Subcutaneous abdominal adipose tissue (tissue), 5 donors: ENCODE results near the gene B4GALT2.

Experiments used
- H3K27ac ChIP-seq: one replicate; pipeline ENCODE4 v1.7.0; 2013; ENCODE audit warnings: low read depth, mild to moderate bottlenecking, inconsistent platforms, low read length, moderate library complexity
- H3K27me3 ChIP-seq, 5 donors: one replicate each; pipeline ENCODE4 v1.7.0; 2013; ENCODE audit warnings: low read length in 5 of 5, inconsistent platforms in 1 of 5; ENCODE audit not compliant: control insufficient read depth in 5 of 5, insufficient read depth in 4 of 5
- H3K36me3 ChIP-seq, 5 donors: one replicate each; pipeline ENCODE4 v1.7.0; 2013; ENCODE audit warnings: low read length in 5 of 5; ENCODE audit not compliant: control insufficient read depth in 5 of 5, insufficient read depth in 5 of 5
- H3K4me1 ChIP-seq, 5 donors: one replicate each; pipeline ENCODE4 v1.7.0; 2013; ENCODE audit warnings: low read length in 5 of 5, mild to moderate bottlenecking in 3 of 5, moderate library complexity in 1 of 5; ENCODE audit not compliant: control insufficient read depth in 5 of 5, insufficient read depth in 5 of 5
- H3K4me3 ChIP-seq, 5 donors: one replicate each; pipeline ENCODE4 v1.7.0; 2013; ENCODE audit warnings: low read length in 5 of 5, low read depth in 1 of 5
- H3K9ac ChIP-seq, 5 donors: one replicate each; pipeline ENCODE4 v1.7.0; 2013; ENCODE audit warnings: low read length in 5 of 5, mild to moderate bottlenecking in 4 of 5, moderate library complexity in 3 of 5
- H3K9me3 ChIP-seq, 5 donors: one replicate each; pipeline ENCODE4 v1.7.0; 2013; ENCODE audit warnings: low read length in 5 of 5; ENCODE audit not compliant: control insufficient read depth in 5 of 5
- donor health status: healthy.
- donor health status: healthy.
- donor health status: healthy.
- donor health status: healthy.
- donor health status: healthy.

The B4GALT2 gene

GRCh38 chr1:44000122-44000665 is 21.2 kb downstream of the B4GALT2 start:
- no peak overlapping the region for H3K9ac ChIP-seq
- H3K4me3 ChIP-seq, result no peak overlapping the region
- H3K9me3 ChIP-seq, result no peaks in the 10 kb centered on the region
- H3K27me3 ChIP-seq, result no peaks in the 10 kb centered on the region
- H3K4me1 ChIP-seq, result peaks cover 0 to 11% (median 6%) of the 10 kb centered on the region in 5 donors
- H3K36me3 ChIP-seq, result no peaks in the 10 kb centered on the region
- no peak overlapping the region for H3K27ac ChIP-seq

- no peaks in the 10 kb centered on the region for H3K9me3 ChIP-seq
- H3K27me3 ChIP-seq, result no peaks in the 10 kb centered on the region
- no peak overlapping the region for H3K27ac ChIP-seq
- H3K9ac ChIP-seq, result no peak overlapping the region
- H3K36me3 ChIP-seq, result no peaks in the 10 kb centered on the region
- no peak overlapping the region for H3K4me3 ChIP-seq
- H3K4me1 ChIP-seq, result peaks cover 0 to 3% (median 2%) of the 10 kb centered on the region in 5 donors
Measured at GRCh38 chr1:44002165-44002564, 23.2 kb downstream of the B4GALT2 start.

GRCh38 chr1:44002606-44003157 is 23.7 kb downstream of the B4GALT2 start:
- no peaks in the 10 kb centered on the region for H3K36me3 ChIP-seq
- no peaks in the 10 kb centered on the region for H3K9me3 ChIP-seq
- H3K4me3 ChIP-seq, result no peak overlapping the region
- no peak overlapping the region for H3K9ac ChIP-seq
- peaks cover 0 to 3% (median 2%) of the 10 kb centered on the region in 5 donors for H3K4me1 ChIP-seq
- no peak overlapping the region for H3K27ac ChIP-seq
- H3K27me3 ChIP-seq, result no peaks in the 10 kb centered on the region

- Histone ChIP-seq H3K27me3 (no peaks in the 10 kb centered on the region), H3K9me3 (no peaks in the 10 kb centered on the region), H3K9ac (no peak overlapping the region), H3K4me3 (no peak overlapping the region), H3K36me3 (no peaks in the 10 kb centered on the region), H3K27ac (no peak overlapping the region), H3K4me1 (peaks cover 0 to 3% (median 2%) of the 10 kb centered on the region in 5 donors)
Measured at GRCh38 chr1:44008259-44008658, 29.2 kb downstream of the B4GALT2 start.

GRCh38 chr1:44010935-44011471 is 32.0 kb downstream of the B4GALT2 start:
- peaks cover 0 to under 1% (median 0%) of the 10 kb centered on the region in 5 donors for H3K4me1 ChIP-seq
- H3K9me3 ChIP-seq, result no peaks in the 10 kb centered on the region
- no peak overlapping the region for H3K4me3 ChIP-seq
- H3K9ac ChIP-seq, result no peak overlapping the region
- H3K27ac ChIP-seq, result no peak overlapping the region
- H3K27me3 ChIP-seq, result peaks cover 0 to 7% (median 0%) of the 10 kb centered on the region in 5 donors
- no peaks in the 10 kb centered on the region for H3K36me3 ChIP-seq

GRCh38 chr1:44012404-44012803 is 33.4 kb downstream of the B4GALT2 start:
- H3K9me3 ChIP-seq, result no peaks in the 10 kb centered on the region
- no peaks in the 10 kb centered on the region for H3K4me1 ChIP-seq
- H3K36me3 ChIP-seq, result no peaks in the 10 kb centered on the region
- H3K4me3 ChIP-seq, result no peak overlapping the region
- peaks cover 0 to 10% (median 4%) of the 10 kb centered on the region in 5 donors for H3K27me3 ChIP-seq
- no peak overlapping the region for H3K27ac ChIP-seq
- H3K9ac ChIP-seq, result no peak overlapping the region

- H3K36me3 ChIP-seq, result no peaks in the 10 kb centered on the region
- H3K27me3 ChIP-seq, result peaks cover 0 to 13% (median 4%) of the 10 kb centered on the region in 5 donors
- no peak overlapping the region for H3K9ac ChIP-seq
- H3K27ac ChIP-seq, result no peak overlapping the region
- H3K9me3 ChIP-seq, result no peaks in the 10 kb centered on the region
- H3K4me1 ChIP-seq, result no peaks in the 10 kb centered on the region
- no peak overlapping the region for H3K4me3 ChIP-seq
Measured at GRCh38 chr1:44012941-44013609, 34.1 kb downstream of the B4GALT2 start.

GRCh38 chr1:44013949-44014348 is 34.9 kb downstream of the B4GALT2 start:
- Histone ChIP-seq H3K27ac (no peak overlapping the region), H3K27me3 (peaks cover 0 to 13% (median 4%) of the 10 kb centered on the region in 5 donors), H3K36me3 (no peaks in the 10 kb centered on the region), H3K4me1 (no peaks in the 10 kb centered on the region), H3K4me3 (no peak overlapping the region), H3K9me3 (no peaks in the 10 kb centered on the region), H3K9ac (no peak overlapping the region)

- H3K4me1 ChIP-seq, result no peaks in the 10 kb centered on the region
- no peak overlapping the region for H3K4me3 ChIP-seq
- H3K9me3 ChIP-seq, result no peaks in the 10 kb centered on the region
- H3K9ac ChIP-seq, result no peak overlapping the region
- peaks cover 0 to 13% (median 4%) of the 10 kb centered on the region in 5 donors for H3K27me3 ChIP-seq
- H3K36me3 ChIP-seq, result no peaks in the 10 kb centered on the region
- no peak overlapping the region for H3K27ac ChIP-seq
Measured at GRCh38 chr1:44014365-44015104, 35.5 kb downstream of the B4GALT2 start.

GRCh38 chr1:44015206-44015605 is 36.2 kb downstream of the B4GALT2 start:
- no peaks in the 10 kb centered on the region for H3K4me1 ChIP-seq
- H3K36me3 ChIP-seq, result no peaks in the 10 kb centered on the region
- H3K4me3 ChIP-seq, result no peak overlapping the region
- H3K9me3 ChIP-seq, result no peaks in the 10 kb centered on the region
- no peak overlapping the region for H3K27ac ChIP-seq
- H3K9ac ChIP-seq, result no peak overlapping the region
- H3K27me3 ChIP-seq, result peaks cover 0 to 13% (median 4%) of the 10 kb centered on the region in 5 donors
